GM18505 (cell line): Measurements from ENCODE around the gene ID2.

Experiments
- ATAC-seq: cut with Tn5 transposase; IDR thresholded peaks from one replicate; pipeline ENCODE4 v1.9.1; 2021; ENCODE audit not compliant: unreplicated experiment
- POLR2A ChIP-seq: IDR thresholded peaks from 4 replicates; pipeline ENCODE4 v1.6.1; 2011; ENCODE audit warnings: borderline replicate concordance; ENCODE audit not compliant: insufficient read depth, insufficient read length; ENCODE audit errors: extremely low read depth

The ID2 gene

DNA sequence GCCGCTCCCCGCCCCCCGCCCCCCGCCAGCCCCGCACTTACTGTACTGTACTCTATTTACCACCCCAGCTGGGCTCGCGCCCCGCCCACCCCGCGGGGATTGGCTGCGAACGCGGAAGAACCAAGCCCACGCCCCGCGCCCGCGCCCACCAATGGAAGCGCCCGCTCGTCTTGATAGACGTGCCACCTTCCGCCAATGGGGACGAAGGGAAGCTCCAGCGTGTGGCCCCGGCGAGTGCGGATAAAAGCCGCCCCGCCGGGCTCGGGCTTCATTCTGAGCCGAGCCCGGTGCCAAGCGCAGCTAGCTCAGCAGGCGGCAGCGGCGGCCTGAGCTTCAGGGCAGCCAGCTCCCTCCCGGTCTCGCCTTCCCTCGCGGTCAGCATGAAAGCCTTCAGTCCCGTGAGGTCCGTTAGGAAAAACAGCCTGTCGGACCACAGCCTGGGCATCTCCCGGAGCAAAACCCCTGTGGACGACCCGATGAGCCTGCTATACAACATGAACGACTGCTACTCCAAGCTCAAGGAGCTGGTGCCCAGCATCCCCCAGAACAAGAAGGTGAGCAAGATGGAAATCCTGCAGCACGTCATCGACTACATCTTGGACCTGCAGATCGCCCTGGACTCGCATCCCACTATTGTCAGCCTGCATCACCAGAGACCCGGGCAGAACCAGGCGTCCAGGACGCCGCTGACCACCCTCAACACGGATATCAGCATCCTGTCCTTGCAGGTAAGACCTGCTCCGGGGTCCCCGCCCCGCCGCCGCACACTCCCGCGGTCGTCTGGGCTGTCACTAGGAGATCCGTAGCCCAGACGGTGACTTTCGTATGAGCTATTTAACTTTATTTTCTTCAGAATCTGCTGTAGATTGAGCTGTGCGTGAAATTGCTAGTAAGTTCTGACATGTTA, at the start of gene ID2:
TSS of gene ID2 (plus strand) at position 271 of the 907 bp plus-strand sequence. CDS start at position 381, 110 bp downstream.
- peak; percentile 99 for TF ChIP-seq POLR2A
- peak; percentile 72 for ATAC-seq

- TF ChIP-seq POLR2A = no peak
- no peak for ATAC-seq
Measured at GRCh38 chr2:8632755-8633154, 49.1 kb upstream of the ID2 start.

GRCh38 chr2:8633186-8633734, 48.6 kb upstream of the ID2 start:
- TF ChIP-seq POLR2A = no peak
- ATAC-seq = no peak

DNA sequence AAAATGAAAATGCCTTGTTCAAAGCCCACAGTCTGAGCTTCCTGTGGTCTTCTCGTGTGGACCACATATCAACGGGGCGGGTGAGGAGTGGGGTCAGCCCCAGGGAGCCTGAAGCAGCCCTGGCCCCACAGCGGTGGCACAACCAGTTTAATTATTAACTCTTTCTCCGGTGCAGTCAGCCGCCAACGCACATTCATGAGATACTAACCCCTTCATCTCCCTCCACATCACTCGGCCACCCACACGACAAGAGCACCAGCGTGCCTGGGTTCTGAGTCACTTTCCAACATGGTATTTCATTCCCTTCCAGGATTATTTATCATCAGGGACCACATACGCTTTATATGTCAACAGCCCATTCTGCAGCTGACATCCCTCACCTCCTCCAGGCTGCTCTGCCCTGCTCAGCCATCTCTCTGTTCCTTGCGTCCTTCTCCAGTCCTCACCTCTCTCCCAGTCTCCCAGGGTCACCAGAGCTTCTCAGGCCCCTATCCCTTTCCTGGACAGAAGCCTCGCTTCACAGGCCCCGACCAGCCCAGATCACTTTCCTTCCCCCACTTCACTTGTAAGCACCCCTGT, 48.0 kb upstream of the ID2 start:
- no peak for ATAC-seq
- no peak for TF ChIP-seq POLR2A

- no peak for ATAC-seq
- no peak for TF ChIP-seq POLR2A
Measured at GRCh38 chr2:8634466-8635172, 47.2 kb upstream of the ID2 start.

- no peak for TF ChIP-seq POLR2A
- ATAC-seq = no peak
Measured at GRCh38 chr2:8636041-8636491, 45.8 kb upstream of the ID2 start.

DNA sequence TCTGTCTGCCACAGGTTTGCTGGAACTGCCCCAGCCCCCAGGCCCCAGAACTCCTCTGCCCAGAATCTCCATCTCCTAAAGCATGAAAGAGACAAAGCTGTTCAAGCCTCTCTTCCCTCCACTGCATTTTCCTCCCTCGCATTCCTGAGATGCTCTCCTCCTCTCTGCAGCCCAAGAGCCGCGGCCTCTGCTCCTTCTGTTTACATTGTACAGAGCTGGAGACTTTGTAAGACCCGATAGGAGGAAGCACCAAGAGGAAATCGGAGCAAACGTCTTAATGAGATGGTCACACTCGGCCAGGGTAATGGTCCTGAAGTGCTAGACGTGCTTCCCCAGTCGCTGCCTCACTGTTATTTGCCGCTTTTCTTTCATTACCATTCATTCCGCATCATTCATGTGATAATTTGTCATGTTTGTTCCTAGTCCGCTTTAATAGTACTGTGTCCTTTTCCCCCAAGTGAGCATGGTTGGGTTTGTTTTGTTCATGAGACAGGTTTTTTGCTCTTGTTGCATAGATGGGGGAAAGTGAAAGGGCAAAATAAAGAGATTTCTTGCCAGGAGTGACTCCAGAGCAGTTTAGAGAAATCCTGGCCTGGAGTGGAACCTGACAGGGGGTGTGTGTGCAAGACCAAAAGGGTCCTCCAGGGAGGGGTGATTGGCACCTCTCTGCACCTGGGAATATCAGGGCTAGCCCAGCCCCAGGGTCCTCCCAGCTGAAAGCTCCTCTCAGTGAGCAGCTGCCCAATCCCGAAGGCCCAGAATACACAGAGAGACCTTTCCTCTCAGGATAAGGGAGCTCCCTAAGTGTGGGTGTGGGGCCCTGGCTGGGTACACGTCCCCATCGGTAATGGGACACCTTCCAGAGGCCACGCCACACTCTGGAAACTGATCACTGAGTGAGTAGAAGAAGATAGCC, 44.9 kb upstream of the ID2 start:
- ATAC-seq = no peak
- TF ChIP-seq POLR2A = no peak

GRCh38 chr2:8638327-8638726, 43.5 kb upstream of the ID2 start:
- no peak for ATAC-seq
- TF ChIP-seq POLR2A = no peak

GRCh38 chr2:8639122-8639635, 42.7 kb upstream of the ID2 start:
- no peak for TF ChIP-seq POLR2A
- no peak for ATAC-seq

- TF ChIP-seq POLR2A = no peak
- ATAC-seq = no peak
Measured at GRCh38 chr2:8640498-8640897, 41.4 kb upstream of the ID2 start.

GRCh38 chr2:8641301-8641965, 40.4 kb upstream of the ID2 start:
- no peak for ATAC-seq
- TF ChIP-seq POLR2A = no peak
